Erythroblast (primary cell): Measurements from ENCODE around the gene ARGLU1.

Source experiments
- GATA1 ChIP-seq: IDR thresholded peaks from 2 replicates; pipeline ENCODE4 v1.6.1; 2011; ENCODE audit warnings: low read depth, mild to moderate bottlenecking, control low read depth, low read length, moderate library complexity
- POLR2A ChIP-seq: IDR thresholded peaks from 2 replicates; pipeline ENCODE4 v1.6.1; 2011; ENCODE audit warnings: mild to moderate bottlenecking, low read length

DNA sequence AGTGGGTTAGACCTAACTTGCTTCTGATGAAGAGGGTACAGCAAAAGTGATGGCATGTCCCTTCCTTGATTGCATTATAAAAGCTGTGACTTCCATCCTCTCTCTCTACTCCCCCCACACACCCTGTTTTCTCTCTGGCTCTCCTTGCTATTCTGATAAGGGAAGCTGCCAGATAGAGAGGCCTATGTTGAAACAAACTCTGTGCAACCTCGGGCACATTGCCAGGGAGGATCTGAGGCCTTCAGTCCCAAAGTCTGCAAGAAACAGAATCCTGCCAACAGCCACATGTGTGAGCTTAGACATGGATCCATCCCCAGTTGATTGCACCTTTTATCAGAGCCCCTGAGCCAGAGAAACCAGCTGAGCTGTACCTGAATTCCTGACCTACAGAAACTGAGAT, 44.8 kb upstream of the ARGLU1 start:
- no peak for TF ChIP-seq POLR2A
- TF ChIP-seq GATA1, result no peak
